Liver (tissue), 3 donors: ENCODE results near the gene PLPPR2.

Experiments used
- ATF3 ChIP-seq: IDR thresholded peaks from 2 replicates; pipeline ENCODE4 v1.6.1; 2016; ENCODE audit warnings: antibody characterized with exemption
- EGR1 ChIP-seq, 2 donors: IDR thresholded peaks; 2 replicates each; pipeline ENCODE4 v1.6.1; 2016 to 2018; ENCODE audit warnings: antibody characterized with exemption in 2 of 2, low read depth in 2 of 2
- GABPA ChIP-seq, 2 donors: IDR thresholded peaks in 1 of 2; conservative IDR thresholded peaks in 1 of 2; 2 replicates each; pipeline ENCODE4 v1.6.1; 2016; ENCODE audit warnings: antibody characterized with exemption in 2 of 2, mild to moderate bottlenecking in 1 of 2, moderate library complexity in 1 of 2
- HNF4A ChIP-seq, 2 donors: conservative IDR thresholded peaks; 2 replicates each; pipeline ENCODE4 v1.6.1; 2016; ENCODE audit warnings: antibody characterized with exemption in 2 of 2, mild to moderate bottlenecking in 2 of 2
- HNF4G ChIP-seq: IDR thresholded peaks from 2 replicates; pipeline ENCODE4 v1.6.1; 2016; ENCODE audit warnings: antibody characterized with exemption
- NR2F2 ChIP-seq: IDR thresholded peaks from 2 replicates; pipeline ENCODE4 v1.6.1; 2016; ENCODE audit warnings: antibody characterized with exemption
- RXRA ChIP-seq, 2 donors: IDR thresholded peaks; 2 replicates each; pipeline ENCODE4 v1.6.1; 2017 to 2018; ENCODE audit warnings: antibody characterized with exemption in 2 of 2, mild to moderate bottlenecking in 1 of 2
- SP1 ChIP-seq: IDR thresholded peaks from 2 replicates; pipeline ENCODE4 v1.6.1; 2018; ENCODE audit warnings: antibody characterized with exemption, mild to moderate bottlenecking
- TAF1 ChIP-seq: conservative IDR thresholded peaks from 2 replicates; pipeline ENCODE4 v1.6.1; 2016; ENCODE audit warnings: antibody characterized with exemption, mild to moderate bottlenecking
- YY1 ChIP-seq: IDR thresholded peaks from 2 replicates; pipeline ENCODE4 v1.6.1; 2016; ENCODE audit warnings: antibody characterized with exemption, mild to moderate bottlenecking
- TF ChIP-seq, protein P1 (sequence below): fragments of 150-350 bp; IDR thresholded peaks from 2 replicates; pipeline ENCODE4 v1.5.1; 2017; ENCODE audit warnings: improper control_type of control experiment, low read depth, low read length; ENCODE audit not compliant: missing input control
- TF ChIP-seq, protein P2 (sequence below): IDR thresholded peaks from 2 replicates; pipeline ENCODE4 v1.6.1; 2016; ENCODE audit warnings: antibody characterized with exemption
- TF ChIP-seq, protein P3 (sequence below): IDR thresholded peaks from 2 replicates; pipeline ENCODE4 v1.6.1; 2016; ENCODE audit warnings: antibody characterized with exemption, mild to moderate bottlenecking
- TF ChIP-seq, protein P4 (sequence below): IDR thresholded peaks from 2 replicates; pipeline ENCODE4 v1.6.1; 2016; ENCODE audit warnings: antibody characterized with exemption
- donor health status: healthy.
- donor health status: healthy.

DNA sequence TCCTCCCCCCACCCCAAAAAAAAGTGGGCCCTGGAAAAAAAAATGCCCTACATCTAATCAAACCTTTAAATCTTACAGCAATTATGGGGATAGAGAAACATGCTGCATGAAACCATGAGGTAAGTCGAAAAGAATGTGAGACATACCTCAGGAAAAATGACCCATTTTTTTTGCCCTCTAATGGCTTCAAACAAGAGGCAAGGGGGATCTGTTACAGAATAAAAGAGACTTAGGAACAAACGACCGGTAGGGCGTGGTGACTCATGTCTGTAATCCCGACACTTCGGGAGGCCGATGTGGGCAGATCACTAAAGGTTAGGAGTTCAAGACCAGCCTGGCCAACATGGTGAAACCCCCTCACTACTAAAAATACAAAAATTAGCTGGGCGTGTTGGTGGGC, 55.5 kb downstream of the PLPPR2 start:
- no peak for TF ChIP-seq GABPA (IDR thresholded peaks at IDR 0.05 in 1 of 2, conservative IDR thresholded peaks at IDR 0.05 in 1 of 2)
- TF ChIP-seq, protein P1, sequence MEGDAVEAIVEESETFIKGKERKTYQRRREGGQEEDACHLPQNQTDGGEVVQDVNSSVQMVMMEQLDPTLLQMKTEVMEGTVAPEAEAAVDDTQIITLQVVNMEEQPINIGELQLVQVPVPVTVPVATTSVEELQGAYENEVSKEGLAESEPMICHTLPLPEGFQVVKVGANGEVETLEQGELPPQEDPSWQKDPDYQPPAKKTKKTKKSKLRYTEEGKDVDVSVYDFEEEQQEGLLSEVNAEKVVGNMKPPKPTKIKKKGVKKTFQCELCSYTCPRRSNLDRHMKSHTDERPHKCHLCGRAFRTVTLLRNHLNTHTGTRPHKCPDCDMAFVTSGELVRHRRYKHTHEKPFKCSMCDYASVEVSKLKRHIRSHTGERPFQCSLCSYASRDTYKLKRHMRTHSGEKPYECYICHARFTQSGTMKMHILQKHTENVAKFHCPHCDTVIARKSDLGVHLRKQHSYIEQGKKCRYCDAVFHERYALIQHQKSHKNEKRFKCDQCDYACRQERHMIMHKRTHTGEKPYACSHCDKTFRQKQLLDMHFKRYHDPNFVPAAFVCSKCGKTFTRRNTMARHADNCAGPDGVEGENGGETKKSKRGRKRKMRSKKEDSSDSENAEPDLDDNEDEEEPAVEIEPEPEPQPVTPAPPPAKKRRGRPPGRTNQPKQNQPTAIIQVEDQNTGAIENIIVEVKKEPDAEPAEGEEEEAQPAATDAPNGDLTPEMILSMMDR: no peak
- TF ChIP-seq SP1: no peak
- TF ChIP-seq TAF1: no peak
- no peak for TF ChIP-seq EGR1 (IDR thresholded peaks at IDR 0.05; ENCODE audit: low read depth in 2 of 2)
- TF ChIP-seq NR2F2: no peak
- TF ChIP-seq, protein P2, sequence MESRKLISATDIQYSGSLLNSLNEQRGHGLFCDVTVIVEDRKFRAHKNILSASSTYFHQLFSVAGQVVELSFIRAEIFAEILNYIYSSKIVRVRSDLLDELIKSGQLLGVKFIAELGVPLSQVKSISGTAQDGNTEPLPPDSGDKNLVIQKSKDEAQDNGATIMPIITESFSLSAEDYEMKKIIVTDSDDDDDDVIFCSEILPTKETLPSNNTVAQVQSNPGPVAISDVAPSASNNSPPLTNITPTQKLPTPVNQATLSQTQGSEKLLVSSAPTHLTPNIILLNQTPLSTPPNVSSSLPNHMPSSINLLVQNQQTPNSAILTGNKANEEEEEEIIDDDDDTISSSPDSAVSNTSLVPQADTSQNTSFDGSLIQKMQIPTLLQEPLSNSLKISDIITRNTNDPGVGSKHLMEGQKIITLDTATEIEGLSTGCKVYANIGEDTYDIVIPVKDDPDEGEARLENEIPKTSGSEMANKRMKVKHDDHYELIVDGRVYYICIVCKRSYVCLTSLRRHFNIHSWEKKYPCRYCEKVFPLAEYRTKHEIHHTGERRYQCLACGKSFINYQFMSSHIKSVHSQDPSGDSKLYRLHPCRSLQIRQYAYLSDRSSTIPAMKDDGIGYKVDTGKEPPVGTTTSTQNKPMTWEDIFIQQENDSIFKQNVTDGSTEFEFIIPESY: no peak
- TF ChIP-seq RXRA (IDR thresholded peaks at IDR 0.05): no peak
- no peak for TF ChIP-seq ATF3
- TF ChIP-seq, protein P3, sequence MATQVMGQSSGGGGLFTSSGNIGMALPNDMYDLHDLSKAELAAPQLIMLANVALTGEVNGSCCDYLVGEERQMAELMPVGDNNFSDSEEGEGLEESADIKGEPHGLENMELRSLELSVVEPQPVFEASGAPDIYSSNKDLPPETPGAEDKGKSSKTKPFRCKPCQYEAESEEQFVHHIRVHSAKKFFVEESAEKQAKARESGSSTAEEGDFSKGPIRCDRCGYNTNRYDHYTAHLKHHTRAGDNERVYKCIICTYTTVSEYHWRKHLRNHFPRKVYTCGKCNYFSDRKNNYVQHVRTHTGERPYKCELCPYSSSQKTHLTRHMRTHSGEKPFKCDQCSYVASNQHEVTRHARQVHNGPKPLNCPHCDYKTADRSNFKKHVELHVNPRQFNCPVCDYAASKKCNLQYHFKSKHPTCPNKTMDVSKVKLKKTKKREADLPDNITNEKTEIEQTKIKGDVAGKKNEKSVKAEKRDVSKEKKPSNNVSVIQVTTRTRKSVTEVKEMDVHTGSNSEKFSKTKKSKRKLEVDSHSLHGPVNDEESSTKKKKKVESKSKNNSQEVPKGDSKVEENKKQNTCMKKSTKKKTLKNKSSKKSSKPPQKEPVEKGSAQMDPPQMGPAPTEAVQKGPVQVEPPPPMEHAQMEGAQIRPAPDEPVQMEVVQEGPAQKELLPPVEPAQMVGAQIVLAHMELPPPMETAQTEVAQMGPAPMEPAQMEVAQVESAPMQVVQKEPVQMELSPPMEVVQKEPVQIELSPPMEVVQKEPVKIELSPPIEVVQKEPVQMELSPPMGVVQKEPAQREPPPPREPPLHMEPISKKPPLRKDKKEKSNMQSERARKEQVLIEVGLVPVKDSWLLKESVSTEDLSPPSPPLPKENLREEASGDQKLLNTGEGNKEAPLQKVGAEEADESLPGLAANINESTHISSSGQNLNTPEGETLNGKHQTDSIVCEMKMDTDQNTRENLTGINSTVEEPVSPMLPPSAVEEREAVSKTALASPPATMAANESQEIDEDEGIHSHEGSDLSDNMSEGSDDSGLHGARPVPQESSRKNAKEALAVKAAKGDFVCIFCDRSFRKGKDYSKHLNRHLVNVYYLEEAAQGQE: no peak
- TF ChIP-seq, protein P4, sequence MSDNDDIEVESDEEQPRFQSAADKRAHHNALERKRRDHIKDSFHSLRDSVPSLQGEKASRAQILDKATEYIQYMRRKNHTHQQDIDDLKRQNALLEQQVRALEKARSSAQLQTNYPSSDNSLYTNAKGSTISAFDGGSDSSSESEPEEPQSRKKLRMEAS: no peak
- no peak for TF ChIP-seq HNF4A (conservative IDR thresholded peaks at IDR 0.05)
- no peak for TF ChIP-seq YY1
- no peak for TF ChIP-seq HNF4G
